NCI-H82 treated with DMSO at 0.1 percent for 48 hours (cell line): ENCODE data around the gene SETD7.
A peak's percentile ranks its signal among the peaks of the same experiment; 100 is the strongest.

Experiments used
- DNase-seq: peaks from one replicate; lab custom pipeline; 2025; ENCODE audit not compliant: unreplicated experiment; lab: John Stamatoyannopoulos, UW

Gene SETD7

DNA sequence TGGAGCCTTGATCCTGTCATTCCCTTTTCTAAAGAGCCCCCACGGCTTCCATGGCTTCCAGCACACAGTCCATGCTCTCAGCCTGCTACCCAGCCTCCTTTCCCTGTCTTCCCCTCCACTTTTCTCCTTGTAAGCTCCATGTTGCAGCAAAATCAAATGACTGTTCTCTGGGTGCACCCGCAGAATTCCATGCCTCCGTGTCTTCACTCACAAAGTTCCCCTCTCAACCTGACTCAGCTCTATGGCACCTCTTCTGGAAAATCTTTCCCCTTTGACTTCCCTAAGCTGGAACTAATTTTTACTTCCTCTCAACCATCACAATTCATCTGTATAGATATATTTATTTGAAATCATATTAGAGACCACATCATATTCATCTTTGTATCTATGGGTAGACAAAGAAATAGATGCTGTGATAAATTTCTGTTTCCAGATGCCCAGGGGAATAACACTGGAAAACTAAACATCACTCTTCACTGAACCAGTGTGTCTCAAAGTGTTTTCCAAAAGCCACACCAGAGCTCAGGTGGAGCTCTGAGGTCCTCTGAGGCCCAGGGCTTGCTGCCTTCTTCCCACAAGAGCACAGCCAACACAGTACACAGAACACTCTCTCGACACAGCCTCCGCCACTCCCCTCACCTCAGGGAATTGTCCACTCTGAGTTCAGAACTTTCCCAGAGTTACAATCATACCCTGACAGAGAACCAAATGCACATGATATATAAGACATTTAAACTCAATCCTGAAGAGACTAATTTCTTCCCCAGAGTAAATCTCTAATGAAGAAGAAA is 3.3 kb downstream of the SETD7 start:
- DNase-seq, result no peak

DNA sequence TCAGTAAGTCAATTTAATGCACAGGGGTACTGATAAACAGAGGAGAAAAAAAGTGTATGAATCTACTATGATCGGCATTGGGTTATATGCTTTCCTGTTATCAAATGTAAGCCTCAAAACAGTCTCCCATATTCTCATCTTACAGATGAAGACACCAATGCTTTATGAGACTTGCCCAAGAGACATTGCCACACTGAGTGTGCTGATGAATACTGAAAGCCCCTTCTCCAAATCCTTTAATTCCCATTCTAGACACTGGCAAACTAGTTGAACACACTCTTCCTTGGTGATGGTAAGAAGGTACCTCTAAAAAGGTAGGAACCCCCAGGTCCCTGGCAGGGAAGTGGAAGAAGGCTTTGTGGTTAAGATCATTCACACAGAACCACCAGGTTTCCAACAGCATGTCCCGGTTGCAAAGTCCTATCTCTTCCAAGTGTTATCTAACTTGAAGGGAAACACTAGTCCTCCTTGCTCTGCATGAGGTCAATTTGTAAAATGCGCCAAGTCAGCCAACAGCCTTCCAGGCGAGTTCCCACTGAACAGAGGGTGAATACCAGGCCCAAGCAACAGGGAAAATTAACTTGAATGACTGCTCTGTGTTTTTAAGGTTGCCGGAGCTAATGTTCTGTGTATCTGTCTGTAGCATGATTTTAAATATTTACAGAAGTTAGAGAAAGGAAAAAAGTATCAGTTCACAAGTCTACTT is 5.1 kb downstream of the SETD7 start:
- DNase-seq, result no peak

DNA sequence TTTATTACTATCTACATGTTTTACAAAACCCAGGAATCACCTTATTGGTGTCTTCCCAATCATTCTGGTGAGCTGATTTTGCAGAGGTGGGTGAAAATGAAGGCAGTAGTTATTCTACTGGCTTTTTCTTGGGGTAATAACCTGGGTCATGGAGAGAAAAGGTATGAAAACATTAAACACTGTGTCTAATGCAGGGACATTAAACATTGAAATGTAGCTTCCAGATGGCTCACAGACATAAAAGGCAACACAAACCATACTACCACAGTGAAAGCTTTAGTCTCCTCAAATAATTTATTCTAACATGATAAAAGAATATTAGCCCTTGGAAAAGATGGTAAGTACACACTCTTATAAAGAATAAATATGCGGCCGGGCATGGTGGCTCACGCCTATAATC is 8.0 kb downstream of the SETD7 start:
- DNase-seq, result no peak

DNA sequence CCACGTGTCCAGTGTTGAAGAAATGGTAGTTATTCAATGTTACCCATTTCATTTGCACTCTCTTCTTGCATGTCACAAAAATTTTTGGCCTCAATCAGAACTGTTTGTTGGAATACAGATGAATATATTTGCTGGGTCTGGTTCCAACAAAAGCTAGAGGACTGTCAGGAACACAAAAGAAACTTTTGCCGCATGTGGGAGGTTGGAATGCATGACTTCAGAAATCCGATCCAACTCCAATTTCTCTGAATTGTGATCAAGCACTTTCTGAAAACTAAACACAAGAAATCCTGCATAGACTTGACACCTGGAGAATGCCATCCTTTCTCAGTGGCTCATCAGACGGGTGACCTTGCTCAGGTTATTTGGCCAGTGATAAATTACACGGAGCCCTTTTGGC is 15.4 kb downstream of the SETD7 start:
- no peak for DNase-seq

GRCh38 chr4:139540161-139540560 is 15.9 kb downstream of the SETD7 start:
- no peak for DNase-seq

GRCh38 chr4:139537292-139537691 is 18.7 kb downstream of the SETD7 start:
- no peak for DNase-seq

DNA sequence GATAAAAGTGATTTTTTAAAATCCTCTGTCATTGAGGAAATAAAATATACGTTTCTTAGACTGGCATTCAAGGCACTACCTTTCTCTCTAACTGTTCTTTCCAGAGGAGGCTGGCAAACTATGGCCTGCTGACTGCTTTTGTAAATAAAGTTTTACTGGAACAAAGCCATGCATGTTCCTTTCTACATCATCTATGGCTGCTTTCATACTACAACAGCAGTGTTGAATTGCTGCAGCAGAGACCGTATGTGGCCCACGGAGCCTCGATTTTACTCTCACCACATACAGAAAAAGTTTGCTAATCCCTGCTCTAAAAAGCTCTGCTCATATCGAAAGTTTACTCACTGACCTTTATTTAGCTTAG is 20.2 kb downstream of the SETD7 start:
- DNase-seq, result no peak

- no peak for DNase-seq
These were observed 20.7 kb downstream of the SETD7 start for GRCh38 chr4:139535228-139535870.

- DNase-seq, result no peak
These were observed 21.6 kb downstream of the SETD7 start for GRCh38 chr4:139534287-139534950.

DNA sequence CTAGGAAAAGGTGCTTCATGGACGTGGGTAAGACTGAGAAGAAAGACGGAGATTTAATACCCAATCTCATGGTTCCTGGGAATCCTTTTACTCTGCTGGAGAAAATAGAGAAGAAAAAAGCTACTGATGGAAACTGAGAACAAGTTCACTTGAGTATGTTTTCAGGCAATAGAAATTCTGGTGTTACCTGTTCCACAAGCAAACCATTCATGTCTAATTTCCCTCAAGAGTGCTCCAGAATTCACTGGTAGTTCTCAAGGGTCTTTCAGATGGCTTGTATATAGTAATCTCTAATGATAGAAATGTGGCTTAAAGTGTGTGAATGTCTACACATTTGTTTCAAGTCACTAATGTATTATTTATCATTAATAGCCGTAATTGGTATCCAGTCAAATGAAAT is 22.5 kb downstream of the SETD7 start:
- DNase-seq, result no peak

- DNase-seq, result no peak
These were observed 23.1 kb downstream of the SETD7 start for GRCh38 chr4:139532947-139533346.

- no peak for DNase-seq
These were observed 25.1 kb downstream of the SETD7 start for GRCh38 chr4:139530833-139531427.

DNA sequence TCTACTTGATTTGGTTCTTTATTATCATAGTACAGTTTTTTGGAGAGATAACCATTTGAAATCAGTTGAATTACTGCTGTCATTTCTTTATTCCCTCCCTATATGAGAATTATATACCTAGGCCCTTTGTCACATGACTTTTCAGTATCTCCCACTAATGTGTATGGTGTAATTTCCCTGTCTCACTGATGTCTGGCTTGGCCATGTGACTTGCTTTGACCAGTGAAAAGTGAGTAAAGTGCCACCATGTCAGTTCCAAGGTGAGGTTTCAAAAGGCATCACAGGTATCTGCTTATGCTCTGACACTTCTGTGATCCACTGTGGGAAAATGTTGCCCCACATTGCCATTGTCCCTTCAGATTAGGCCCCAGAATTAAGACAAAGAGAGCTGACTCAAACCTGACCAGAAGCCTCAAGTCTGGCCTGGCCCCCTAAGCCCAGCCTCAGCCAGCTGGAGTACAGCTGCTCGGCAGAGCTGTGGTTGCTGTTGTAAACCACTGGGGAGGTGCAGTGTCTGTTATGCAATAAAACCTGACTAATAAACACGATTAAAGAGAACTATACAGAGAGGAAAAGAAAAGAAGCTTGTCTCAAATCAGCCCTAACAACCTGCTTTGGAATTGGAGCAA is 27.5 kb downstream of the SETD7 start:
- peak; percentile 46 for DNase-seq

DNA sequence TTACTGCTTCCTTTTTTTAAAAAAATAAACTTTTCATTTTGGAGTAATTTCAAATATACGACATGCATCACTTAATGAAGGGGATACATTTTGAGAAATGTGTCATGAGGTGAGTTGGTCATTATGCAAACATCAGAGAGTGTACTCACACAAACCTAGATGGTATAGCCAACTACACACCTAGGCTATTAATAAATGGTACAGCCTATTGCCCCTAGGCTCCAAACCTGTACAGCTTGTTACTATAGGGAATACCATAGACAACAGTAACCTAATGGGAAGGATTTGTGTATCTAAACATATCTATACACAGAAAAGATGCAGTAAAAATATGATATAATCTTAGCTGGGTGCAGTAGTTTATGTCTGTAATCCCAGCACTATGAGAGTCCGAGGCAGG is 29.1 kb downstream of the SETD7 start:
- no peak for DNase-seq

GRCh38 chr4:139525414-139525813 is 30.6 kb downstream of the SETD7 start:
- DNase-seq, result no peak

DNA sequence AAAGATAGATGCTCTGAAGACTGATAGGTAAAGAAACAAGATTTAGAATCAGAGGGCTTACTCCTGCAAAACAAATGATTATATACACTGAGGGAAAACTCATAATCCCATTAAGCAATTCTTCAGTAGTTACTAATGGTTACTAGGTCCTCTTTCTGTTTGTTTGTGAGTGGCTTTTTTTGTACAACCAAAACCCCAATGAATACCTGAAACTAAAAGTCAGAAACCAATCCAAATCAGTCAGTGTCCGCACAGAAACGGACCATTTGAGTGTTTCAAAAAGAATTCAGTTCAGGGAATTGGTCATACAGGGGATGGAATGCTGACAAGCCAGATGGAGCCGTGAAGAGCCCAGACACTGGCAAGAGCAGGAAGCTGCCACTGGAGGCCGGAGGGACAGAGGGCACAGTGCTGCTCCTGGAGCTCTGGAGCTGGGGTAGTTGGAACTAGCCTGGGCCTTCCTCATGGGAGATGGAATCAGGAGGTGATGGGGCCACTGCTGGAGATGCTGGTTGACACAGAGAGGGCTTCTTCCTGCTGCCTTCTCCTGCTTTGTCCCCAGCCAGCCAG is 31.9 kb downstream of the SETD7 start:
- peak; percentile 77 for DNase-seq

GRCh38 chr4:139523076-139523475 is 32.9 kb downstream of the SETD7 start:
- DNase-seq, result peak; percentile 19

- DNase-seq, result no peak
These were observed 33.6 kb downstream of the SETD7 start for GRCh38 chr4:139522457-139522856.

- no peak for DNase-seq
These were observed 34.1 kb downstream of the SETD7 start for GRCh38 chr4:139521754-139522401.

GRCh38 chr4:139515531-139515958 is 40.5 kb downstream of the SETD7 start:
- DNase-seq, result no peak
